A673 (cell line): ENCODE data around the gene PRPF38B.

Source experiments
- EZH2 ChIP-seq: fragments of 200-600 bp; sonication (generic); IDR thresholded peaks from 2 replicates; pipeline ENCODE4 v1.6.1; 2017; ENCODE audit warnings: borderline replicate concordance, low read depth, mild to moderate bottlenecking, mixed read lengths, antibody characterized with exemption, low read length; ENCODE audit not compliant: poor library complexity, severe bottlenecking
- TF ChIP-seq, protein P1 (sequence below): fragments of 300-800, 200-600 bp; sonication (generic); conservative IDR thresholded peaks from 2 replicates; pipeline ENCODE4 v1.5.1; 2017; ENCODE audit warnings: low read depth, mild to moderate bottlenecking, antibody characterized with exemption, low read length, moderate library complexity, mixed read lengths

DNA sequence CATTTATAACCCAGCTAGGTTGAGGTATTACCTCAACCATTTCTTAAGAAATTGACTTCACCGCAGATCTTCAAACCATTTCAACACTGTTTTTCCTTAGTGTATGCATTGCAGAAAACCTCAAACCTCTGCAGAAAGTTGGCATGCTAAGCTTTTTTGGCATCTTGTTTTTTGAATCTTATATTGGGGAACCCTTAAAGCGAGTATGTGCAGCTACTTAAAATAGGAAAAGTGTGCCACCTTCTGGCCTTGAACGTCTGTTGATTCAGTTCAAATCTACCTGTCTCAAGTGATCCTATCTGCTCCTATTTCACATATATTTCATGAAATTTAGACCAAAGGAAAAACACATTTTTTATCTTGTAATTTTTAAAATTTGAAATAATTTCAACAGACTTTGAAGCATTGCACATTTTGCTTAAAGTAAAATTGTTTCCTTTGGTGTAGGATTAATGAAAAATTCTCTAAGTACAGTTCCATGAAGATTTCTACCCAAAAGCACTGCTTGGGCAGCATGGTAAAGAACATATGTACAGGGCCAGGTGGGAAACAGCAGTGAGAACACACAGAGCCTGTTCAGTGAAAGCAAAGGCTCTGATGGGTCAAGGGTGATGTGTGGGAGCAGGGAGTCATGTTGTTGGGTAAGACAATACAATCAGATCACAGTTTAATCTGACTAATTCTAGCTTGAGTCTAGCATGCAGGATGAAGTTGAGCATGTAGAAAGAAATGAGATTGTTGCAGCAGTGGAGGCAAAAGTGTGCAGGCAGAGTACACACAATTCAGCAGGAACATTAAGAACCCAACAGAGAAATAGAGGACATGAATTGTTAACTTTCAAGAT is 48.4 kb upstream of the PRPF38B start:
- TF ChIP-seq, protein P1, sequence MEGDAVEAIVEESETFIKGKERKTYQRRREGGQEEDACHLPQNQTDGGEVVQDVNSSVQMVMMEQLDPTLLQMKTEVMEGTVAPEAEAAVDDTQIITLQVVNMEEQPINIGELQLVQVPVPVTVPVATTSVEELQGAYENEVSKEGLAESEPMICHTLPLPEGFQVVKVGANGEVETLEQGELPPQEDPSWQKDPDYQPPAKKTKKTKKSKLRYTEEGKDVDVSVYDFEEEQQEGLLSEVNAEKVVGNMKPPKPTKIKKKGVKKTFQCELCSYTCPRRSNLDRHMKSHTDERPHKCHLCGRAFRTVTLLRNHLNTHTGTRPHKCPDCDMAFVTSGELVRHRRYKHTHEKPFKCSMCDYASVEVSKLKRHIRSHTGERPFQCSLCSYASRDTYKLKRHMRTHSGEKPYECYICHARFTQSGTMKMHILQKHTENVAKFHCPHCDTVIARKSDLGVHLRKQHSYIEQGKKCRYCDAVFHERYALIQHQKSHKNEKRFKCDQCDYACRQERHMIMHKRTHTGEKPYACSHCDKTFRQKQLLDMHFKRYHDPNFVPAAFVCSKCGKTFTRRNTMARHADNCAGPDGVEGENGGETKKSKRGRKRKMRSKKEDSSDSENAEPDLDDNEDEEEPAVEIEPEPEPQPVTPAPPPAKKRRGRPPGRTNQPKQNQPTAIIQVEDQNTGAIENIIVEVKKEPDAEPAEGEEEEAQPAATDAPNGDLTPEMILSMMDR, result peak; percentile 75
- TF ChIP-seq EZH2, result no peak
